HepG2 (cell line): ENCODE data around the gene FRK. TPM values are rescaled to one million over a fixed set of nuclear protein-coding genes. Genes with fewer than 3 reads are reported as not detected.

Experiments used
- ATAC-seq: fragments of 200-7000 bp; cut with Tn5 transposase; 3 replicates; pipeline ENCODE4 v1.9.1; 2020; ENCODE audit warnings: mild to moderate bottlenecking, moderate library complexity
- BruUV-seq: library from RNA; stranded (reverse); fragments of 400-500 nt; replicated peaks from 2 replicates; lab custom pipeline; 2021; lab: Mats Ljungman, UMichigan
- CTCF ChIA-PET: fragments of 300-600 bp; formaldehyde crosslinking; extraction: SDS; loops from one replicate; lab custom pipeline; 2021; ENCODE audit warnings: low total read pairs, inconsistent platforms, low intra/inter-chr PET ratio; lab: Yijun Ruan, JAX
- POLR2A ChIA-PET: fragments of 350-600 bp; sonication (Branson Sonifier 250); formaldehyde crosslinking; loops from one replicate; lab custom pipeline; 2020; ENCODE audit warnings: antibody characterized with exemption, inconsistent platforms; lab: Yijun Ruan, JAX
- DNase-seq: peaks from one replicate; pipeline ENCODE4 v3.0.0-alpha.2; 2015; ENCODE audit warnings: low spot score
- FAIRE-seq: peaks from 3 replicates; lab custom pipeline; 2011; peaks lifted over from hg19 to GRCh38; lab: Jason Lieb, UNC
- H2AFZ ChIP-seq: one replicate; pipeline ENCODE4 v1.6.1; 2011; ENCODE audit warnings: low read length, inconsistent platforms
- H3K27ac ChIP-seq: fragments of 300-600 bp; 3 replicates; pipeline ENCODE4 v1.8.0; 2011; ENCODE audit warnings: mixed run types, mild to moderate bottlenecking, mixed read lengths, low read length, inconsistent platforms; ENCODE audit not compliant: insufficient read depth; ENCODE audit errors: extremely low read length
- H3K27me3 ChIP-seq, 2 experiments: fragments of 200-600 bp in 1 of 2; 2 replicates in 1 of 2; 3 replicates in 1 of 2; pipeline versions ENCODE4 v1.6.0 to v1.8.0; 2011; ENCODE audit warnings: low read length in 2 of 2, mild to moderate bottlenecking in 2 of 2, moderate library complexity in 2 of 2, inconsistent platforms in 1 of 2; ENCODE audit not compliant: insufficient read depth in 2 of 2, control insufficient read depth in 1 of 2
- H3K36me3 ChIP-seq, 2 experiments: fragments of 200-600 bp in 1 of 2; replicated peaks in 1 of 2; 2 replicates in 1 of 2; 3 replicates in 1 of 2; pipeline versions ENCODE4 v1.5.1 to v1.8.0; 2011; ENCODE audit warnings: low read length in 2 of 2, inconsistent platforms in 1 of 2; ENCODE audit not compliant: insufficient read depth in 2 of 2, control insufficient read depth in 1 of 2
- H3K4me1 ChIP-seq: 2 replicates; pipeline ENCODE4 v1.5.1; 2012; ENCODE audit warnings: low read length, inconsistent platforms; ENCODE audit not compliant: insufficient read depth
- H3K4me2 ChIP-seq: 2 replicates; pipeline ENCODE4 v1.6.0; 2011; ENCODE audit warnings: low read depth, low read length, inconsistent platforms
- H3K4me3 ChIP-seq, 3 experiments: fragments of 200-600 bp in 1 of 3; sonication (generic), shearing (Covaris generic) in 1 of 3; replicated peaks in 1 of 3; 2 replicates each; pipeline ENCODE4 v1.5.1; 2011 to 2016; ENCODE audit warnings: low read length in 3 of 3, inconsistent platforms in 2 of 3, low read depth in 2 of 3, mild to moderate bottlenecking in 2 of 3, control low read depth in 1 of 3, mixed read lengths in 1 of 3; ENCODE audit not compliant: insufficient read depth in 1 of 3
- H3K79me2 ChIP-seq: one replicate; pipeline ENCODE4 v1.6.1; 2011; ENCODE audit warnings: low read length, inconsistent platforms; ENCODE audit not compliant: insufficient read depth
- H3K9ac ChIP-seq: 2 replicates; pipeline ENCODE4 v1.6.0; 2011; ENCODE audit warnings: mild to moderate bottlenecking, low read depth, low read length, inconsistent platforms; ENCODE audit not compliant: insufficient read depth
- H3K9me3 ChIP-seq: 2 replicates; pipeline ENCODE4 v1.5.1; 2012; ENCODE audit warnings: mild to moderate bottlenecking, low read length
- H4K20me1 ChIP-seq: 2 replicates; pipeline ENCODE4 v1.6.0; 2011; ENCODE audit warnings: inconsistent platforms, mild to moderate bottlenecking, low read length, moderate library complexity; ENCODE audit not compliant: insufficient read depth
- CHD4 ChIP-seq: fragments of 200-600 bp; sonication (generic); IDR thresholded peaks from 2 replicates; pipeline ENCODE4 v1.7.0; 2017; ENCODE audit warnings: mild to moderate bottlenecking, low read length, borderline replicate concordance
- FIP1L1 ChIP-seq: fragments of 200-400 bp; formaldehyde crosslinking; IDR thresholded peaks from 2 replicates; pipeline ENCODE4 v1.6.1; 2018; ENCODE audit warnings: low read depth, mild to moderate bottlenecking, low read length, moderate library complexity, borderline replicate concordance; ENCODE audit not compliant: insufficient read depth
- GATAD2A ChIP-seq: IDR thresholded peaks from 2 replicates; pipeline ENCODE4 v1.6.1; 2016
- HNF4G ChIP-seq, 2 experiments: sonication (generic) in 1 of 2; formaldehyde crosslinking in 1 of 2; IDR thresholded peaks; 2 replicates each; pipeline versions ENCODE4 v1.4.0 to v1.6.1; 2011 to 2020; ENCODE audit warnings: borderline replicate concordance in 2 of 2, low read depth in 2 of 2, mild to moderate bottlenecking in 2 of 2, low read length in 1 of 2, missing genetic modification reagents in 1 of 2, moderate library complexity in 1 of 2
- JUND ChIP-seq: sonication (generic); formaldehyde crosslinking; IDR thresholded peaks from 2 replicates; pipeline ENCODE4 v1.8.0; 2022; ENCODE audit warnings: mild to moderate bottlenecking, missing genetic modification reagents
- PPARG ChIP-seq: conservative IDR thresholded peaks from 2 replicates; pipeline ENCODE4 v1.6.1; 2016; ENCODE audit warnings: missing biosample characterization, missing genetic modification reagents
- RARG ChIP-seq: sonication (generic); formaldehyde crosslinking; IDR thresholded peaks from 2 replicates; pipeline ENCODE4 v1.4.0; 2020; ENCODE audit warnings: low read depth, mild to moderate bottlenecking, missing genetic modification reagents
- SOX13 ChIP-seq, 3 experiments: fragments of 450-650 bp in 1 of 3; sonication (generic) in 1 of 3; formaldehyde crosslinking in 1 of 3; IDR thresholded peaks in 2 of 3; conservative IDR thresholded peaks in 1 of 3; 2 replicates each; pipeline versions ENCODE4 v1.5.0 to v1.6.1; 2016 to 2020; ENCODE audit warnings: antibody characterized with exemption in 1 of 3, mild to moderate bottlenecking in 1 of 3, missing compliant biosample characterization in 1 of 3, missing genetic modification reagents in 1 of 3, moderate library complexity in 1 of 3
- SOX6 ChIP-seq, 2 experiments: fragments of 450-650 bp in 1 of 2; sonication (generic) in 1 of 2; formaldehyde crosslinking in 1 of 2; IDR thresholded peaks; 2 replicates each; pipeline versions ENCODE4 v1.4.0 to v1.6.1; 2017 to 2020; ENCODE audit warnings: antibody characterized with exemption in 1 of 2, mild to moderate bottlenecking in 1 of 2, missing genetic modification reagents in 1 of 2
- TEAD3 ChIP-seq: optimal IDR thresholded peaks from 2 replicates; pipeline ENCODE3; 2016; ENCODE audit warnings: borderline replicate concordance
- in situ Hi-C: cut with HindIII; loops from 2 replicates; pipeline ENCODE4 v1.10.0; 2017; ENCODE audit warnings: low pct_unique_long_range_greater_than_20kb; ENCODE audit not compliant: extremely low pct_ligation_motif_present
- intact Hi-C: fragments of 100-400 bp; cut with micrococcal nuclease; formaldehyde crosslinking; loops from one replicate; pipeline ENCODE4 v1.10.0; 2022; ENCODE audit not compliant: unreplicated experiment
- polyA plus RNA-seq, 8 experiments: library from polyadenylated mRNA; depleted of rRNA in 3 of 8; stranded (reverse) in 7 of 8; unstranded in 1 of 8; fragments of >200 nt; fragmentation: Illumina TruSeq in 4 of 8; extraction: Trizol in 4 of 8; gene quantifications; 2 replicates each; pipeline versions ENCODE4 v1.2.1 to v1.2.3, GENCODE V29; 2011 to 2016; ENCODE audit warnings: low read depth in 4 of 8, missing spikeins in 1 of 8, mixed read lengths in 1 of 8; ENCODE audit not compliant: insufficient read depth in 1 of 8
- total RNA-seq, 5 experiments: library from RNA; depleted of rRNA; stranded (reverse); fragments of >200 nt; fragmentation: Illumina TruSeq; extraction: Trizol; gene quantifications; 2 replicates each; pipeline ENCODE4 v1.2.3, GENCODE V29; 2016; ENCODE audit warnings: low read depth in 1 of 5
- TF ChIP-seq, protein P1 (sequence below): sonication (generic); formaldehyde crosslinking; conservative IDR thresholded peaks from 2 replicates; pipeline ENCODE4 v1.8.0; 2022; ENCODE audit warnings: mild to moderate bottlenecking, moderate library complexity, missing genetic modification reagents
- TF ChIP-seq, protein P2 (sequence below): sonication (generic); formaldehyde crosslinking; IDR thresholded peaks from 2 replicates; pipeline ENCODE4 v1.4.0; 2020; ENCODE audit warnings: mild to moderate bottlenecking, missing genetic modification reagents
- TF ChIP-seq, protein P3 (sequence below): sonication (generic); formaldehyde crosslinking; conservative IDR thresholded peaks from 2 replicates; pipeline ENCODE4 v1.4.0; 2020; ENCODE audit warnings: mild to moderate bottlenecking, missing genetic modification reagents, moderate library complexity
- TF ChIP-seq, protein P4 (sequence below): IDR thresholded peaks from 2 replicates; pipeline ENCODE4 v1.6.1; 2012; ENCODE audit warnings: inconsistent platforms
- TF ChIP-seq, protein P5 (sequence below): IDR thresholded peaks from 2 replicates; pipeline ENCODE4 v1.6.1; 2012; ENCODE audit warnings: low read depth, low read length, improper control_type of control experiment

FRK gene
- total and polyA plus RNA-seq, 2 of the 13 experiments (the other 11 are each of a cell fraction or from before 2014, with no cell fraction given), result 1.3 to 2.9 TPM

DNA sequence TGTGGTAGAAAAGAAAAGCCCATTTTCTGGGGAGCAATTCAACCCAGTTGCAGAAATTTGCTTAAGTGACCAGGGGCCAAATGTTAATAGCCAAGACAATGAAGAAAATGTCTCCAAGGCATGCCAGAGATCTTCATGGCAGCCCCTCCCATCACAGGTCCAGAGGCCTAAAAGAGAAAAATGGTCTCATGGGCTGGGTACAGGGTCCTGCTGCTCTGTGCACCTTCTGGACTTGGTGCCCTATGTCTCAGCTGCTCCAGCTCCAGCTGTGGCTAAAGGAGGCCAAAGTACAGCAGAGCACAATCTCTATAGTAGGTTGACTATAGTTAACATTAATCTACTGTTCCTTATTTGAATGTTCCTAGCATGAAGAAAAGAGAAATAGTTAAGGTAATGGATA lies 44.7 kb downstream of the FRK start:
- H4K20me1 ChIP-seq, result no peaks in the 10 kb centered on the region; the same call in 1 of the 2 replicates
- peak overlapping the region in 1 of 3 experiments; percentile 20; a peak in 1 of 6 replicates for H3K4me3 ChIP-seq
- ChIA-PET POLR2A (interaction anchor here (1.5 to 2.5 kb wide), 2 partner anchors 44 to 85 kb away, joined by 7 to 23 read pairs; partner anchors contain the start of genes FRK and NT5DC1), CTCF (no interaction called here)
- H3K27me3 ChIP-seq, result no peaks in the 10 kb centered on the region
- intact Hi-C loops, result no loop called here
- peak; percentile 77 for ATAC-seq
- H3K9ac ChIP-seq, result no peak overlapping the region
- H3K9me3 ChIP-seq, result no peaks in the 10 kb centered on the region
- H3K36me3 ChIP-seq, result no peaks in the 10 kb centered on the region
- in situ Hi-C loops, result no loop called here
- no TSS peak for BruUV-seq
- no peak overlapping the region for H2AFZ ChIP-seq
- no peak overlapping the region for H3K27ac ChIP-seq
- H3K79me2 ChIP-seq, result peaks cover 22% of the 10 kb centered on the region
- H3K4me2 ChIP-seq, result peak overlapping the region; percentile 57
- DNase-seq, result peak; percentile 50
- peaks cover 86% of the 10 kb centered on the region for H3K4me1 ChIP-seq
- no peak for FAIRE-seq
- peak; percentile 98 for TF ChIP-seq HNF4G (IDR thresholded peaks at IDR 0.05; ENCODE audit: borderline replicate concordance, low read depth, low read length)
- TF ChIP-seq HNF4G (CRISPR knock-in tag; IDR thresholded peaks at IDR 0.05; ENCODE audit: borderline replicate concordance, low read depth), result peak; percentile 50; the same call in 1 of the 2 replicates
- TF ChIP-seq TEAD3 (CRISPR knock-in tag), result no peak
- TF ChIP-seq CHD4, result no peak
- TF ChIP-seq, protein P1, sequence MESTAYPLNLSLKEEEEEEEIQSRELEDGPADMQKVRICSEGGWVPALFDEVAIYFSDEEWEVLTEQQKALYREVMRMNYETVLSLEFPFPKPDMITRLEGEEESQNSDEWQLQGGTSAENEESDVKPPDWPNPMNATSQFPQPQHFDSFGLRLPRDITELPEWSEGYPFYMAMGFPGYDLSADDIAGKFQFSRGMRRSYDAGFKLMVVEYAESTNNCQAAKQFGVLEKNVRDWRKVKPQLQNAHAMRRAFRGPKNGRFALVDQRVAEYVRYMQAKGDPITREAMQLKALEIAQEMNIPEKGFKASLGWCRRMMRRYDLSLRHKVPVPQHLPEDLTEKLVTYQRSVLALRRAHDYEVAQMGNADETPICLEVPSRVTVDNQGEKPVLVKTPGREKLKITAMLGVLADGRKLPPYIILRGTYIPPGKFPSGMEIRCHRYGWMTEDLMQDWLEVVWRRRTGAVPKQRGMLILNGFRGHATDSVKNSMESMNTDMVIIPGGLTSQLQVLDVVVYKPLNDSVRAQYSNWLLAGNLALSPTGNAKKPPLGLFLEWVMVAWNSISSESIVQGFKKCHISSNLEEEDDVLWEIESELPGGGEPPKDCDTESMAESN, result no peak
- TF ChIP-seq JUND (CRISPR knock-in tag), result no peak
- TF ChIP-seq, protein P2, sequence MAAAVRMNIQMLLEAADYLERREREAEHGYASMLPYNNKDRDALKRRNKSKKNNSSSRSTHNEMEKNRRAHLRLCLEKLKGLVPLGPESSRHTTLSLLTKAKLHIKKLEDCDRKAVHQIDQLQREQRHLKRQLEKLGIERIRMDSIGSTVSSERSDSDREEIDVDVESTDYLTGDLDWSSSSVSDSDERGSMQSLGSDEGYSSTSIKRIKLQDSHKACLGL (CRISPR knock-in tag), result no peak
- TF ChIP-seq, protein P3, sequence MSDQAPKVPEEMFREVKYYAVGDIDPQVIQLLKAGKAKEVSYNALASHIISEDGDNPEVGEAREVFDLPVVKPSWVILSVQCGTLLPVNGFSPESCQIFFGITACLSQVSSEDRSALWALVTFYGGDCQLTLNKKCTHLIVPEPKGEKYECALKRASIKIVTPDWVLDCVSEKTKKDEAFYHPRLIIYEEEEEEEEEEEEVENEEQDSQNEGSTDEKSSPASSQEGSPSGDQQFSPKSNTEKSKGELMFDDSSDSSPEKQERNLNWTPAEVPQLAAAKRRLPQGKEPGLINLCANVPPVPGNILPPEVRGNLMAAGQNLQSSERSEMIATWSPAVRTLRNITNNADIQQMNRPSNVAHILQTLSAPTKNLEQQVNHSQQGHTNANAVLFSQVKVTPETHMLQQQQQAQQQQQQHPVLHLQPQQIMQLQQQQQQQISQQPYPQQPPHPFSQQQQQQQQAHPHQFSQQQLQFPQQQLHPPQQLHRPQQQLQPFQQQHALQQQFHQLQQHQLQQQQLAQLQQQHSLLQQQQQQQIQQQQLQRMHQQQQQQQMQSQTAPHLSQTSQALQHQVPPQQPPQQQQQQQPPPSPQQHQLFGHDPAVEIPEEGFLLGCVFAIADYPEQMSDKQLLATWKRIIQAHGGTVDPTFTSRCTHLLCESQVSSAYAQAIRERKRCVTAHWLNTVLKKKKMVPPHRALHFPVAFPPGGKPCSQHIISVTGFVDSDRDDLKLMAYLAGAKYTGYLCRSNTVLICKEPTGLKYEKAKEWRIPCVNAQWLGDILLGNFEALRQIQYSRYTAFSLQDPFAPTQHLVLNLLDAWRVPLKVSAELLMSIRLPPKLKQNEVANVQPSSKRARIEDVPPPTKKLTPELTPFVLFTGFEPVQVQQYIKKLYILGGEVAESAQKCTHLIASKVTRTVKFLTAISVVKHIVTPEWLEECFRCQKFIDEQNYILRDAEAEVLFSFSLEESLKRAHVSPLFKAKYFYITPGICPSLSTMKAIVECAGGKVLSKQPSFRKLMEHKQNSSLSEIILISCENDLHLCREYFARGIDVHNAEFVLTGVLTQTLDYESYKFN (CRISPR knock-in tag), result peak; percentile 70
- no peak for TF ChIP-seq SOX13 (IDR thresholded peaks at IDR 0.05)
- peak in 1 of 2 experiments; percentile 41; a peak in 1 of 4 replicates for TF ChIP-seq SOX13 (CRISPR knock-in tag; conservative IDR thresholded peaks at IDR 0.05 in 1 of 2, IDR thresholded peaks at IDR 0.05 in 1 of 2)
- TF ChIP-seq FIP1L1, result no peak
- no peak for TF ChIP-seq RARG
- TF ChIP-seq, protein P4, sequence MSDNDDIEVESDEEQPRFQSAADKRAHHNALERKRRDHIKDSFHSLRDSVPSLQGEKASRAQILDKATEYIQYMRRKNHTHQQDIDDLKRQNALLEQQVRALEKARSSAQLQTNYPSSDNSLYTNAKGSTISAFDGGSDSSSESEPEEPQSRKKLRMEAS, result peak; percentile 41; the same call in 1 of the 2 replicates
- TF ChIP-seq GATAD2A (CRISPR knock-in tag), result peak; percentile 55; the same call in 1 of the 2 replicates
- no peak for TF ChIP-seq SOX6 (IDR thresholded peaks at IDR 0.05)
- TF ChIP-seq SOX6 (CRISPR knock-in tag; IDR thresholded peaks at IDR 0.05), result peak; percentile 50
- TF ChIP-seq PPARG (CRISPR knock-in tag), result peak; percentile 40; the same call in 1 of the 2 replicates
- TF ChIP-seq, protein P5, sequence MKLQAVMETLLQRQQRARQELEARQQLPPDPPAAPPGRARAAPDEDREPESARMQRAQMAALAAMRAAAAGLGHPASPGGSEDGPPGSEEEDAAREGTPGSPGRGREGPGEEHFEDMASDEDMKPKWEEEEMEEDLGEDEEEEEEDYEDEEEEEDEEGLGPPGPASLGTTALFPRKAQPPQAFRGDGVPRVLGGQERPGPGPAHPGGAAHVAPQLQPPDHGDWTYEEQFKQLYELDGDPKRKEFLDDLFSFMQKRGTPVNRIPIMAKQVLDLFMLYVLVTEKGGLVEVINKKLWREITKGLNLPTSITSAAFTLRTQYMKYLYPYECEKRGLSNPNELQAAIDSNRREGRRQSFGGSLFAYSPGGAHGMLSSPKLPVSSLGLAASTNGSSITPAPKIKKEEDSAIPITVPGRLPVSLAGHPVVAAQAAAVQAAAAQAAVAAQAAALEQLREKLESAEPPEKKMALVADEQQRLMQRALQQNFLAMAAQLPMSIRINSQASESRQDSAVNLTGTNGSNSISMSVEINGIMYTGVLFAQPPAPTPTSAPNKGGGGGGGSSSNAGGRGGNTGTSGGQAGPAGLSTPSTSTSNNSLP, result 0 out of 2 replicates have a peak, but pooled peaks have one; percentile 18
